HG02798 (cell line): ENCODE measurements around the gene HMGCS1.
"Not testable (repeated sequence)": the region's sequence is repeated elsewhere in the genome, so short reads cannot be mapped to it uniquely, and the experiment has no call there.

Experiments used
- ATAC-seq: cut with Tn5 transposase; IDR thresholded peaks from one replicate; pipeline ENCODE4 v1.9.1; 2021; ENCODE audit warnings: mild to moderate bottlenecking; ENCODE audit not compliant: unreplicated experiment, poor library complexity

HMGCS1 gene

GRCh38 chr5:43313854-43314457 is 744 bp upstream of the HMGCS1 start:
- ATAC-seq, result no peak

DNA sequence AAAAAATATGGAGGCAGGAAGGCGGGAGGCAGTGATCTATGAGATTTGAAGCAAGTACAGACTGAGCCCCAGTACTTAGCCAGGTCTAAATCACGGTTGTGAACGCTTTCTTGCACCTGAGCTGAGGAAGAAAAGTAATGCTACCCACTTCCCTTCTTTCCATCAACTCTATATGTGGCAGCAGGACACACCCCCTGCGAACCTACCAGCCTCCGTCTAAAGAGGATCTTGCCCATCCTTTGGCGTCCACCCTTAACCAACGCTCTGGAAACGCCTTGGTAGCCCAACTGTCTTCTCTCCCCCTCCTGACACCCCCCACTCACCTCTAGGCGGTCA is 545 bp downstream of the HMGCS1 start:
- ATAC-seq, result peak; percentile 0

GRCh38 chr5:43312076-43312661 is 1.0 kb downstream of the HMGCS1 start:
- ATAC-seq, result no peak

- ATAC-seq, result no peak
Measured at GRCh38 chr5:43309637-43310036, 3.6 kb downstream of the HMGCS1 start.

DNA sequence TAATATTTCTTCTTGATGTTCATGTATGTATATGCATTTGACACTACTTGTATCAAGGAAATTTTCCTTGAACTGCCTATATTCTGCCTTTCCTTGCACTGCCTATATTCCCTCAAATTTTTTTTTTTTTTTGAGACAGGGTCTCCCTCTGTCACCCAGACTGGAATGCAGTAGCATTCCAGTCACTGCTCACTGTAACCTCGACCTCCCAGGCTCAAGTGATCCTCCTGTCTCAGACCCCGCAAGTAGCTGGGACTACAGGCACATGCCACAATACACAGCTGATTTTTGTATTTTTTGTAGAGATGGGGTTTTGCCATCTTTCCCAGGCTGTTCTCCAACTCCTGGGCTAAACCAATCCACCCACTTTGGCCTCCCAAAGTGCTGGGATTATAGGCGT is 4.1 kb downstream of the HMGCS1 start:
- no peak for ATAC-seq

DNA sequence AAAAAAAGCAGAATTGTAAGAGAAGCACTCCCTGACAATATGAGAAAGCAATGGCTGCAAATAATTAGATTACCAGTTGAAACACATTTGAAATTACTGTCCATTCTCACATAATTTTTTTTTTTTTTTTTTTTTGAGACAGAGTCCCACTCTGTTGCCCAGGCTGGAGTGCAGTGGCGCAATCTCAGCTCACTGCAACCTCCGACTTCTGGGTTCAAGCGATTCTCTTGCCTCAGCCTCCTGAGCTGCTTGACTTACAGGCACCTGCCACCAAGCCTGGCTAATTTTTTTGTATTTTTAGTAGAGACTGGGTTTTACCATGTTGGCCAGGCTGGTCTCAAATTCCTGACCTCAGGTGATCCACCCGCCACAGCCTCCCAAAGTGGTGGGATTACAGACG is 6.3 kb downstream of the HMGCS1 start:
- ATAC-seq, result not testable (repeated sequence)

DNA sequence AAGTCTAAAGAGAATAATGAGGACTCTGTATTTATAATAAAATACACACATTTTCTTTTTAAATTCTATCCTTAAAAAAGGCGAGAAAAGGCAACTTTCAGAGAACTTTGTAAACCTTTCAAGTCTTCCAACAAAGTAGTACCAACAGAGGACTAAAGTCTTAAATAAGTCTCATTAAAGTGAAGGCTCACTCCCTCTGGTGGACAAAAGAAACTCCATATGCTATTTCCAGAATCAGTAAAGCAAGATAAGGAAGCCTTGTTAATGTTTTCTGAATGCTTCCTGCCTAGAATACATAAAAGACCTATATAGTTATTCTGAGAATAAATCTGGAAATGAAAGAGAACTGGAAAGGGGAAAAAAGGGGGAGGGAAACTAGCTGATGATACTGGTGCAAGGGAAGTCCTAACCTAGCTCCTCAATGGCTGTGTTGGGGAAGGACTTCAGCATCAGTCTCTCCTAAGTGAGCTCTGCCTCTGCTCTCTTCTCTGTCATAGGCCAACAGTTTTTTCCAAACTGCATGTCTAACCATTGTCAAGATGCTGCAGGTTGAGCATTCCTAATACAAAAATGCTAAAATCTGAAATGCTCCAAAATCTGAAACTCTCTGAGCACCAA is 7.2 kb downstream of the HMGCS1 start:
- peak; percentile 67 for ATAC-seq

GRCh38 chr5:43304525-43304924 is 8.7 kb downstream of the HMGCS1 start:
- ATAC-seq, result no peak

- ATAC-seq, result no peak
Measured at GRCh38 chr5:43303242-43303641, 10.0 kb downstream of the HMGCS1 start.

- ATAC-seq, result no peak
Measured at GRCh38 chr5:43302481-43302880, 10.7 kb downstream of the HMGCS1 start.

GRCh38 chr5:43301653-43302091 is 11.5 kb downstream of the HMGCS1 start:
- ATAC-seq, result no peak

- no peak for ATAC-seq
Measured at GRCh38 chr5:43300112-43300511, 13.1 kb downstream of the HMGCS1 start.

DNA sequence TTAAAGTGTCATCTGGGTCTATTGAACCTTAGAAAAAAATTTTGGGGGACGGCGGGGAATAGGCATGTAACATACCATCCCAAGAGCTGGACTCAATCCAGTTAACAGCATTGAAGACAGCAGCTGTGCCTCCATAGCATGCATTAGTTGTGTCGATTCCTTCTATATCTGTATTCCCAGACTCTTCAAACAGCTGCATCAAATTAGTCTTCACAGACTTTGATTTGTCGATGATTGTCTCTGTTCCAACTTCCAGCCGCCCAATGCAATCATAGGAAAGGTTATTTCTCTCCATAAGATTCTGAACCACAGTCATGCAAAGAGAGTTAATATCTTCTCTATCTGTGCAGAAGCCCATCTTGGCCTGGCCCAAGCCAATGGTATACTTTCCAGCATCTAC is 14.8 kb downstream of the HMGCS1 start:
- no peak for ATAC-seq

DNA sequence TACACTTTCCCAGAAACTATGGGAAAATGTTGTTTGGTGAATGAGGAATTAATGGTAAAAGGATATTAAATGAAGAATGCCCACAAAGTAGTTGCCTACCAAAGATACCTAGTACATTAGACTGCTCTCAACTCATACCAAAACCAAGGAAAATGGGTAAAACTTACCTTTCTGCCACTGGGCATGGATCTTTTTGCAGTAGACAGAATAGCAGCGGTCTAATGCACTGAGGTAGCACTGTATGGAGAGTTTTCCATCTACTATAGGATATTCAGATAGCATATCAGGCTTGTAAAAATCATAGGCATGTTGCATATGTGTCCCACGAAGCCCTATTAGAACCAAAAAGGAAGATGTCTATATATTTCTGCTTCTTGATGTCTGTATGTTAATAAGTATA is 16.4 kb downstream of the HMGCS1 start:
- ATAC-seq, result no peak

GRCh38 chr5:43295202-43295601 is 18.0 kb downstream of the HMGCS1 start:
- no peak for ATAC-seq

DNA sequence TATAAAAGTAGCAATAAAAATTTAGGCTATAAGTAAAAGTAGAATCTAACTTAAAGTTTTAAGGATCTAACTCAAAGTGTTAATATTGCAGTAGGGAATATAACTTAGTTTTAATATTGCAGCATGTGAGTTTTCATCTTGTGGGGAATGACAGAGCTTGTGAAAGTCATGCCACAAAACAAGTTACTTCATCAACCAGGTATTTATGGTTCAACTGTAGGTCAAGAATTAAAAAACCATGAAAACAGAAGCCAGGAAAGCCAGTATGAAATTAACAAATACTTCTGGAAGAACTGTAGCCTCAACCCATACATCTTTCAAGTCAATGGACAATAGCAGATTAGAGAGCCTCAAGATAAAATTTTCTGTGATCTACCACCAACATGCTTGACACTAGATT is 19.0 kb downstream of the HMGCS1 start:
- no peak for ATAC-seq

GRCh38 chr5:43290726-43291125 is 22.5 kb downstream of the HMGCS1 start:
- no peak for ATAC-seq

DNA sequence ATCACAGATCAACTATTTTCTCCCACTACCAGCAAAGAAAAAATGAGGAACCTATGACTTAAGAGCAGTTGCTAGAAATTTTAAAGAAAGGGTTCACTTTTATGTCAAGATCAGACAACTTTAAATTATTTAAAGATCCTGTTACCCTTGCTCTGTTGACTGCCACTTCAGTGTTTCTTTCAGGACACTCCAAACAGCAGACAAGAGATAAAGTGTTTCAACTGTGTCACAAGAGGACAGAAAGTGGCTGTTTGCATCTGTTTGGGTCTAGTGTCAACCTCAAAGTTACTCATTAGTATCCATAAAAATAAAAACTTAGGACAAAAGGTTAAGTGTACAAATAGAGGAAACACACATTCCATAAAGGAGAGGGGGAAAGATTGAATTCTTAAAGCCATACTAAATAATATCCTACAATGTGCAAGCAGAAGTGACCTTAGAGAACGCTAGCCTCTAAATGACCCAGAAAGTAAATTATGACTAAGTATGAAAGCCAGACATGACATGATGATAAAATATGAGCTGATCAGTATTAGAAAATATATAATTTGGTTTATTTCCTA is 24.9 kb downstream of the HMGCS1 start:
- ATAC-seq, result no peak

DNA sequence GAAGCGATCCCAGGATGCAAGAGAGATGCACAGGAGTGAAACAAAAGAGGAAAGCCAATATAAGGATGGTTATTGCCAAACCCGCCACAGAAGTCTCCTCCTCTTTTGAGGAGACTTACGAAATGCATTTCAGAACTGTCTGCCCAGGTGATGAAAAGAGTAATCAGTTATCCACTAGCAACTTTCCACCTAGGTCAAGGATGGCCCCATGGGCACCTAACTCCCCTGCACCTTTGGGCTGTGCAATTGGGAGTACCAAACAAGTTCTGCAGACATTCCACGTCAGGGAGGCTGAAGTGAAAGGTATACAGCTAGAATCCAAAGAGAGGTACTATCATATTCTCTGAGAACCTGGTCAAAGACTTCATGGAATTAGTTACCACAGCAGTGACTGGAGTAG is 25.7 kb downstream of the HMGCS1 start:
- ATAC-seq, result no peak

DNA sequence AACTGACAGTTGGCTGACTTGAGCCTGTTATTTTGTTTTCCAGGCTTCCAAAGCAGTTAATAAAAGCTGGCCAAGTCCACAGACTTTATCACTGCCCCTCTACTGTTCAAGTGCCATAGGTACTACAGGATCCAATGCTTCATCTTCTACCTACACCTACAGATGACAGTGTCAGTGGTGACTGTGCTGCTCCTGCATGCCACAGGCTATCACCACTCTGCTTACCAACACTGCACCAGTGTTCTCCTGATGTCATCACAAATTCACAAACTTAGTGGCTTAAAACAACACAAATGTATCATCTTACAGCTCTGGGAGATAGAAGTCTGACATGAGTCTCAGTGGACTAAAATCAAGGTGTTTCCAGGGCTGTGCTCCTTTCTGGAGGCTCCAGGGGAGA is 26.6 kb downstream of the HMGCS1 start:
- no peak for ATAC-seq

GRCh38 chr5:43281840-43282658 is 31.2 kb downstream of the HMGCS1 start:
- no peak for ATAC-seq
